Right lobe of liver (tissue), 4 donors: ENCODE data around the gene TJP1.

Experiments used
- POLR2A ChIP-seq: fragments of 450-650 bp; IDR thresholded peaks from one replicate; pipeline ENCODE4 v1.6.1; 2017; ENCODE audit warnings: antibody characterized with exemption, mild to moderate bottlenecking
- TF ChIP-seq, protein P1 (sequence below), 4 donors: fragments of 200-600 bp in 3 of 4; fragments of 450-650 bp in 1 of 4; IDR thresholded peaks; one replicate each; pipeline versions ENCODE4 v1.5.1 to v1.8.0; 2016 to 2022; ENCODE audit warnings: antibody characterized with exemption in 4 of 4, mild to moderate bottlenecking in 2 of 4
- donor health status: DM: no; HTN: no; CAD: no.
- donor health status: DM: no; HTN: no; CAD: no.
- donor health status: DM: no; HTN: yes; CAD: no.

DNA sequence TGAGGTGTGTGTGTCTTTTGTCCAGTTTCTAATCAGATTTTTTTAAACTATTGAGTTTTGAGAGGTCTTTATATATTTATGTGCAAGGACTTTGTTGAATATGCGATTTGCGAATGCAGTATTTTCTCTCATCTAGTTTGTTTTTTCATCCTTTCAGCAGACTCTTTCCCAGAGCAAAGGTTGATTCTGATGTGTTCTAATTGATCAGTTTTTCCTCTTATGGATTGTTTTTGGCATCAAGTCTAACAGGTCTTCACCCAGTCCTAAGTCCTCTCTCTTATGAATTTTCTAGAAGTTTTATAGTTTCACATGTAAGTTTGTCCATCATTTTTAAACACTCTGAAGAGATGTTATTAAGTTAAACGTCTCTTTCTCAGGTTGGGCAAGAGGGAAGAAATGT is 17.8 kb upstream of the TJP1 start:
- no peak for TF ChIP-seq POLR2A
- TF ChIP-seq, protein P1, sequence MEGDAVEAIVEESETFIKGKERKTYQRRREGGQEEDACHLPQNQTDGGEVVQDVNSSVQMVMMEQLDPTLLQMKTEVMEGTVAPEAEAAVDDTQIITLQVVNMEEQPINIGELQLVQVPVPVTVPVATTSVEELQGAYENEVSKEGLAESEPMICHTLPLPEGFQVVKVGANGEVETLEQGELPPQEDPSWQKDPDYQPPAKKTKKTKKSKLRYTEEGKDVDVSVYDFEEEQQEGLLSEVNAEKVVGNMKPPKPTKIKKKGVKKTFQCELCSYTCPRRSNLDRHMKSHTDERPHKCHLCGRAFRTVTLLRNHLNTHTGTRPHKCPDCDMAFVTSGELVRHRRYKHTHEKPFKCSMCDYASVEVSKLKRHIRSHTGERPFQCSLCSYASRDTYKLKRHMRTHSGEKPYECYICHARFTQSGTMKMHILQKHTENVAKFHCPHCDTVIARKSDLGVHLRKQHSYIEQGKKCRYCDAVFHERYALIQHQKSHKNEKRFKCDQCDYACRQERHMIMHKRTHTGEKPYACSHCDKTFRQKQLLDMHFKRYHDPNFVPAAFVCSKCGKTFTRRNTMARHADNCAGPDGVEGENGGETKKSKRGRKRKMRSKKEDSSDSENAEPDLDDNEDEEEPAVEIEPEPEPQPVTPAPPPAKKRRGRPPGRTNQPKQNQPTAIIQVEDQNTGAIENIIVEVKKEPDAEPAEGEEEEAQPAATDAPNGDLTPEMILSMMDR (IDR thresholded peaks at IDR 0.05) = no peak
